HFF-Myc (cell line): Measurements from ENCODE around the gene PCYOX1L.

ENCODE experiments used
- DNase-seq: peaks from one replicate; pipeline ENCODE4 v3.0.0-alpha.2; 2011; ENCODE audit warnings: low read depth; ENCODE audit errors: extremely low read depth
- H3K4me3 ChIP-seq: replicated peaks from 2 replicates; pipeline ENCODE4 v1.5.1; 2011; ENCODE audit warnings: low read depth, mild to moderate bottlenecking, control low read depth, low read length
- CTCF ChIP-seq: IDR thresholded peaks from 2 replicates; pipeline ENCODE4 v1.5.1; 2012; ENCODE audit warnings: mild to moderate bottlenecking, low read depth, low read length, control low read depth; ENCODE audit errors: missing control alignments

The PCYOX1L gene

DNA sequence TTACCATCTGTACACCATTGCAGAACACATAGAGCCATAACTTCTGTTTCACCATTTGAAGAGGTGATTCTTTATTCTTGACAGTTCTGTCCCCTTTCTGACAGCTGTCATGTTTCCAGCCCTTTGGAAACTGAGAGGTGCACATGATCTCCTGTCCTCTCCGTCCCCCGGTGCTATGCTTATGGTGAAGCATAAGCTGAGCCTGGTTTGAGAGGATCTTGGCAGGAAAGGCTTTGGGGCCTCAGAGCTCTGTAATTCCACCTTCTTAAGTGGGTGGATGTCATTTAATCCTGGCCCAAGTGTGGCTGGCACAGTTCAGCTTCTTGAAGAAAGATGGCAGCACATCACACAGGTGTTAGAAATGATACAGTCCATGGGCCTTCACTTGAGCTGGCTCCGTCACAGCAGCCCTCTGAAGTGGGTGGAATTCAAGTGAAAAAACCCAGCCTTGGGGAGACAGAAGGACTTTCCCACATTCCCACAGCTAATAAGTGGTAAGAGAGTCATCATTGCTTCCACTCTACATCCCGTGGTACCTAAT is 43.2 kb upstream of the PCYOX1L start:
- DNase-seq: no peak
- no peak for TF ChIP-seq CTCF
- H3K4me3 ChIP-seq: no peak overlapping the region

DNA sequence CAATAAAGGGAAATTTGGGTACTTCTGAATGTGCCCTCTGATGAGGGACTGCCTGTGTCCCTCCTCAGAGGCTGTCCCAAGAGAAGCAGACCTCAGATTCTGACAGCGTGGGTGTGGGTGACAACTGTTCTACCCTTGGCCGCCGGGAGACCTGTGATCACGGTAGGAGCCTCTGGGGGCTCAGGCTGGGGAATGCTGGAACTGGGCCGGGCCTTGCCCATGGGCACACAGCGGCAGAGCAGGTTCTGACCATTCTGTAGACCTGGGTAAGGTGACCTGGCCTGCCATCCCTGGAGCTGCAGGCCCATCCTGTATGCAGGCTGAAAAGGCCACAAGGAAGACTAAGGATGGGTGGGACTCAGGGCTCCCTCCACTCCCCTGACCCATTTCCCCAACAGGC is 42.1 kb upstream of the PCYOX1L start:
- TF ChIP-seq CTCF: no peak
- no peak for DNase-seq
- no peak overlapping the region for H3K4me3 ChIP-seq

DNA sequence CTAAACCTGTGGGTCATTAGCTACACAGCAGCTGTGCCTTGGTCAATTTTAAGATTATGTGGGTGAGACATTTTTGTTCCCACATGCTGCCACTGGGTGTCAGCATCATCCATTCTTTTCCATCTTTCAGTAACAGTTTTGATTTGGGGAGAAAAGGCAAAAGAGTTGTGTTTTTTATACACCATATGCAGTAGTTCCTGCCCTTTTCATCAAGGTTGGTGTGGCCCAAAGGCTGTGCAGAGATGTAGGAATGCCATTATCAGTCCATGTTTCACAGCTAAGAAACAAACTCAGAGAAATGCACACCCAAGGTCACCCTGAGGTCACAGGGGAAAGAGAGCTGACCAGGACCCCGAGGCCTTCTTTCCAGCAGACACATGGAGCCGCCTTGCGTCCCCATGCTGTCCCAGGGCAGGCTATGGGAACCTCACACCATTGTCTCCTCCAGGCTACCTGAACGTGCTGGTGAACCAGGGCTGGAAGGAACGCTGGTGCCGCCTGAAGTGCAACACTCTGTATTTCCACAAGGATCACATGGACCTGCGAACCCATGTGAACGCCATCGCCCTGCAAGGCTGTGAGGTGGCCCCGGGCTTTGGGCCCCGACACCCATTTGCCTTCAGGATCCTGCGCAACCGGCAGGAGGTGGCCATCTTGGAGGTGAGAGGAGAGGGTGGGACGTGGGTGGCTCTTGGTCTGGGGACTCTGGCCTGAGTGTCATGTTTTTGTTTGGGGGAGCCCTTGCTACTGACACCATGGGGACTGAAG is 40.4 kb upstream of the PCYOX1L start:
- peak; percentile 61 for TF ChIP-seq CTCF
- DNase-seq: peak; percentile 37
- H3K4me3 ChIP-seq: no peak overlapping the region

GRCh38 chr5:149319174-149319573 is 38.7 kb upstream of the PCYOX1L start:
- no peak for TF ChIP-seq CTCF
- H3K4me3 ChIP-seq: no peak overlapping the region
- no peak for DNase-seq

DNA sequence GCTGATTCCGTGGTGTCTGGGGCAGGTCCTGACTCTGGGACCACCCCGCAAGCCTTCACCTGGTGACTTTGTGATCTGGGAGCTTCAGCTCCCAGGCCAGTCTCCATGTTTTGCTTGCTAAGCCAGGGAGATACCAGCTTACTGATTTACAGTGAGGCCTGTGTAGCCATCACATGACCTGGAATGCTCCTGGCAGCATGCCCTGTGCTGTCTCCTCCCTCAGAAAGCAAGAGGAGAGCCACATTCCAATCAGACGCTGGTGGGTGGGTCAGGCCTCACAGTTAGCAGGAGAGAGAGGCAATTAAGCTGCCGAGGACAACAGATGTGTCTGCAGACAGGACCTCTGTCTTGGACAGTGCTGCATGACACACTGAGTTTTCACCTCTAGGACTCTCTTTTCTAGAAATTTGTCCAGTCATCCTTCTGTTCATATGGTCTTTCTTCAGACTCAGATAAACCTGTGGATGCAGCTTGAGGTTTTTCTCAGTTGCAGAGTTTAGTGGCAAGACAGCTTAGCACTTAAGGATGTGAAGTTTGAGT is 37.0 kb upstream of the PCYOX1L start:
- no peak for TF ChIP-seq CTCF
- DNase-seq: peak; percentile 96
- H3K4me3 ChIP-seq: no peak overlapping the region

GRCh38 chr5:149322518-149322917 is 35.3 kb upstream of the PCYOX1L start:
- no peak for TF ChIP-seq CTCF
- no peak overlapping the region for H3K4me3 ChIP-seq
- DNase-seq: no peak
